ENCODE data around the gene UFSP2.

Gene UFSP2

GRCh38 chr4:185352741-185353140, 73.0 kb downstream of the UFSP2 start:
- no peak for DNase-seq (ENCODE audit: low read depth in 2 of 2)

- DNase-seq (ENCODE audit: low read depth in 2 of 2), result no peak
These were observed 73.6 kb downstream of the UFSP2 start for GRCh38 chr4:185352202-185352601.

- no peak for DNase-seq (ENCODE audit: low read depth in 2 of 2)
These were observed 74.1 kb downstream of the UFSP2 start for GRCh38 chr4:185351691-185352090.

Measured in activated CD4-positive, alpha-beta T cell treated with anti-CD3 and anti-CD28 coated beads for 24 hours (primary cell).